Choroid plexus epithelial cell (primary cell): ENCODE data around the gene WNT11.

Source experiments
- DNase-seq: peaks from one replicate; pipeline ENCODE4 v3.0.0-alpha.2; 2010; ENCODE audit warnings: low read depth
- H3K4me3 ChIP-seq: 2 replicates; pipeline ENCODE4 v1.5.1; 2011; ENCODE audit warnings: low read depth, mild to moderate bottlenecking, control low read depth, low read length, moderate library complexity
- CTCF ChIP-seq: conservative IDR thresholded peaks from 2 replicates; pipeline ENCODE4 v1.5.1; 2011; ENCODE audit warnings: low read depth, mild to moderate bottlenecking, control low read depth, inconsistent platforms, low read length, moderate library complexity

Gene WNT11

GRCh38 chr11:76148941-76149613, 57.2 kb downstream of the WNT11 start:
- TF ChIP-seq CTCF: no peak
- peak; percentile 20 for DNase-seq
- no peak overlapping the region for H3K4me3 ChIP-seq

- no peak for TF ChIP-seq CTCF
- no peak for DNase-seq
- H3K4me3 ChIP-seq: no peak overlapping the region
Observed at GRCh38 chr11:76148231-76148630, 58.1 kb downstream of the WNT11 start.

- H3K4me3 ChIP-seq: no peak overlapping the region
- no peak for TF ChIP-seq CTCF
- no peak for DNase-seq
Observed at GRCh38 chr11:76147106-76147740, 59.1 kb downstream of the WNT11 start.

DNA sequence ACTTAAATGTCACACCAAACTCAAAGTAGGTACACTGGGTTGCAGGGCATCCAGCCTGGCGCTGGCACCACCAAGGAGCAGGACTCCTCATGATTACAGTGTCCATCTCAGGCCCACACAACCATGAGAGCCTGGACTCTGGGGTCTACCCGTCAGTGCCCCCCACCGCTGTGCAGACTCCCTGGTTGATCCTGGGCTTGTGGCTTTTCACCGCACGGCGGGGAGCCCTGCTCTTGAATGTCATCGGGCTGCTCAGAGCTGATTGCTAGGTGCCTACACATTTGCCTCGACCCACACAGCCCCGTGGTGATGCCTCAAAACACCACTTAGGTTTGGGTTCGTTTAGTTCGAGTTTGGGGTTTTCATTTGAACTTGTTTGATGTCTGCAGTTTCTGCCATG, 63.0 kb downstream of the WNT11 start:
- TF ChIP-seq CTCF: no peak
- H3K4me3 ChIP-seq: no peak overlapping the region
- no peak for DNase-seq

DNA sequence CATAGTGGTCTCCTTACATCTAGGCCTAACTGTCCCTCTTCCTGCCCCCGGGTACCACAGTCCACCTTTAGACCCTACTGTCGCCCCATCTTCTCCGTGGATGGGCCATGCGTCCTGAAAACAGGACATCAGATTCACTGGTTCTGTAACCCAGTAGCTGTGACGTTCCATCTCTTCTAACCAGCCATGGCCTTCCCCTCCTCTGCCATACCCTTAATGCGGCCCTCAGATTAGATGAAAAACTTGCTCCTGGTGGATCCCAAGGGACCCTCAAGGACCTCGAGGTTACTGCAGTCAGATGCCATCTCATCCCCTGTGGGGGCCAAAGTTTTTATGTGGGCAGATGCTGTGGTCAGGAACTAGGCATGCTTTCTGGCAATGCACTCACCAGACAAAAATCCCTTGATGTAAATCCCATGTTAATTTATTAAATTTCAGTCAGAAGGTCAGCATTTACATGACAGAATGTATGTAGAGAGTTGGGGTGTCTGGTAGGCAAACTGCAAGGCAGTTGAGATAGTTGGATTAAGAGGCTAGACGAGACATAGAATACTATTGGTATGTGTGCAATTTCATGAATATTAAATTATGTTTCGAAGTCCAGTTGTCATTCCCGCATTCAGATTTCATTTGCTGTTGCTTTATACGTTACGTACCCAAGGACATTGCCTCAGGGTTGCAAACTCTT, 64.3 kb downstream of the WNT11 start:
- H3K4me3 ChIP-seq: no peak overlapping the region
- no peak for DNase-seq
- TF ChIP-seq CTCF: no peak

DNA sequence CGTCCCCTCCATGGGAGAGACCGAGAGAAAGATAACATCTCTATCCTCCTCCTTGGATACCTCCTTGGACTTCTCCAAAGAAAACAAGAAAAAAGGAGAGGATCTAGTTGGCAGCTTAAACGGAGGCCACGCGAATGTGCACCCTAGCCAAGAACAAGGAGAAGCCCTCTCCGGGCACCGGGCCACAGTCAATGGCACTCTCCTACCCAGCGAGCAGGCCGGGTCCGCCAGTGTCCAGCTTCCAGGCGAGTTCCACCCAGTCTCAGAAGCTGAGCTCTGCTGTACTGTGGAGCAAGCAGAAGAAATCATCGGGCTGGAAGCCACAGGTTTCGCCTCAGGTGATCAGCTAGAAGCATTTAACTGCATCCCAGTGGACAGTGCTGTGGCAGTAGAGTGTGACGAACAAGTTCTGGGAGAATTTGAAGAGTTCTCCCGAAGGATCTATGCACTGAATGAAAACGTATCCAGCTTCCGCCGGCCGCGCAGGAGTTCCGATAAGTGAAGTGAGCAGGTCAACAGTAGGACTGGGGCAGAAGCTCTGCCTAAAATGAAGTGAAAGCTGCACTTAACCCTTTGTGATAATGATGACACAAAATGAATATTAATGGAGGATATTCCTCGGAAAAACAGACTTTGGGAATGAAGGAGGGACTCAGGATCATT, 65.3 kb downstream of the WNT11 start:
- no peak for DNase-seq
- no peak overlapping the region for H3K4me3 ChIP-seq
- TF ChIP-seq CTCF: no peak
